KMS-11 (cell line): ENCODE measurements around the gene DHRS4.
A peak's percentile ranks its signal among the peaks of the same experiment; 100 is the strongest.
"Not testable (repeated sequence)": the region's sequence is repeated elsewhere in the genome, so short reads cannot be mapped to it uniquely, and the experiment has no call there.

Experiments
- H2AFZ ChIP-seq: fragments of 200-600 bp; sonication (generic); 2 replicates; pipeline ENCODE4 v1.6.1; 2016; ENCODE audit warnings: antibody characterized with exemption, mixed run types, low read depth
- H3K27ac ChIP-seq: fragments of 200-600 bp; sonication (generic); 2 replicates; pipeline ENCODE4 v1.6.1; 2016; ENCODE audit warnings: mild to moderate bottlenecking, mixed run types
- H3K27me3 ChIP-seq: fragments of 200-600 bp; sonication (generic); 2 replicates; pipeline ENCODE4 v1.6.1; 2017; ENCODE audit warnings: mild to moderate bottlenecking, low read depth, mixed run types, moderate library complexity; ENCODE audit not compliant: insufficient read depth
- H3K36me3 ChIP-seq: fragments of 200-600 bp; sonication (generic); 2 replicates; pipeline ENCODE4 v1.6.1; 2017; ENCODE audit warnings: mild to moderate bottlenecking, mixed run types; ENCODE audit not compliant: insufficient read depth
- H3K4me1 ChIP-seq: fragments of 200-600 bp; sonication (generic); 2 replicates; pipeline ENCODE4 v1.6.1; 2016; ENCODE audit warnings: mild to moderate bottlenecking, low read depth, mixed run types; ENCODE audit not compliant: poor library complexity, severe bottlenecking
- H3K4me2 ChIP-seq: fragments of 200-600 bp; sonication (generic); 2 replicates; pipeline ENCODE4 v1.7.0; 2016; ENCODE audit warnings: mild to moderate bottlenecking, mixed run types
- H3K4me3 ChIP-seq: fragments of 200-600 bp; sonication (generic); IDR thresholded peaks from 2 replicates; pipeline ENCODE4 v1.6.1; 2017; ENCODE audit warnings: low read depth, low read length, mixed read lengths; ENCODE audit not compliant: insufficient read depth
- H3K79me2 ChIP-seq: fragments of 200-600 bp; sonication (generic); 2 replicates; pipeline ENCODE4 v1.6.1; 2016; ENCODE audit warnings: low read depth, mixed run types; ENCODE audit not compliant: insufficient read depth
- H3K9ac ChIP-seq: fragments of 200-600 bp; sonication (generic); 2 replicates; pipeline ENCODE4 v1.6.1; 2016; ENCODE audit warnings: mild to moderate bottlenecking, mixed run types
- H4K20me1 ChIP-seq: fragments of 200-600 bp; sonication (generic); 2 replicates; pipeline ENCODE4 v1.6.1; 2016; ENCODE audit warnings: mild to moderate bottlenecking, mixed run types; ENCODE audit not compliant: insufficient read depth

DHRS4 gene

GRCh38 chr14:23957913-23958569 lies 4.5 kb downstream of the DHRS4 start:
- H3K4me3 ChIP-seq, H4K20me1 ChIP-seq, H3K4me2 ChIP-seq, H3K79me2 ChIP-seq, H3K36me3 ChIP-seq, H3K27ac ChIP-seq, H3K4me1 ChIP-seq, H3K27me3 ChIP-seq, H3K9ac ChIP-seq, H2AFZ ChIP-seq: not testable (repeated sequence)

GRCh38 chr14:23960899-23961298 lies 7.3 kb downstream of the DHRS4 start:
- H3K36me3 ChIP-seq, H3K4me3 ChIP-seq, H3K27me3 ChIP-seq, H3K27ac ChIP-seq, H4K20me1 ChIP-seq, H3K4me1 ChIP-seq, H3K4me2 ChIP-seq, H2AFZ ChIP-seq, H3K9ac ChIP-seq, H3K79me2 ChIP-seq: not testable (repeated sequence)

GRCh38 chr14:23961704-23962103 lies 8.1 kb downstream of the DHRS4 start:
- not testable (repeated sequence) for H4K20me1 ChIP-seq, H3K27ac ChIP-seq, H3K27me3 ChIP-seq, H2AFZ ChIP-seq, H3K4me2 ChIP-seq, H3K4me3 ChIP-seq, H3K36me3 ChIP-seq, H3K9ac ChIP-seq, H3K79me2 ChIP-seq, H3K4me1 ChIP-seq

- not testable (repeated sequence) for H3K36me3 ChIP-seq, H3K4me2 ChIP-seq, H3K9ac ChIP-seq
These were observed 15.5 kb downstream of the DHRS4 start for GRCh38 chr14:23969130-23969480.

GRCh38 chr14:23969481-23970282 lies 16.1 kb downstream of the DHRS4 start:
- H3K36me3 ChIP-seq, H3K4me1 ChIP-seq, H3K27me3 ChIP-seq, H3K79me2 ChIP-seq, H3K27ac ChIP-seq, H3K4me2 ChIP-seq, H3K4me3 ChIP-seq, H4K20me1 ChIP-seq: not testable (repeated sequence)
- peak overlapping the region; percentile 22; the same call in 1 of the 2 replicates for H3K9ac ChIP-seq
- peak overlapping the region; percentile 44; the same call in 1 of the 2 replicates for H2AFZ ChIP-seq

More at GRCh38 chr14:23969130-23969480, 15.5 kb downstream of the DHRS4 start:
- H2AFZ ChIP-seq, H3K27ac ChIP-seq, H4K20me1 ChIP-seq, H3K79me2 ChIP-seq, H3K27me3 ChIP-seq, H3K4me3 ChIP-seq, H3K4me1 ChIP-seq: not testable (repeated sequence)

- not testable (repeated sequence) for H3K27me3 ChIP-seq, H3K27ac ChIP-seq, H3K4me1 ChIP-seq, H3K79me2 ChIP-seq, H2AFZ ChIP-seq, H3K4me3 ChIP-seq, H3K4me2 ChIP-seq, H3K9ac ChIP-seq, H4K20me1 ChIP-seq, H3K36me3 ChIP-seq
These were observed 16.7 kb downstream of the DHRS4 start for GRCh38 chr14:23970283-23970659.

- H4K20me1 ChIP-seq, H3K79me2 ChIP-seq, H3K4me3 ChIP-seq, H3K4me2 ChIP-seq, H2AFZ ChIP-seq, H3K9ac ChIP-seq, H3K4me1 ChIP-seq, H3K36me3 ChIP-seq, H3K27ac ChIP-seq, H3K27me3 ChIP-seq: not testable (repeated sequence)
These were observed 19.6 kb downstream of the DHRS4 start for GRCh38 chr14:23973178-23973577.

GRCh38 chr14:23974041-23974440 lies 20.5 kb downstream of the DHRS4 start:
- not testable (repeated sequence) for H4K20me1 ChIP-seq, H3K4me2 ChIP-seq

GRCh38 chr14:23977208-23977607 lies 23.6 kb downstream of the DHRS4 start:
- H3K79me2 ChIP-seq, H4K20me1 ChIP-seq, H3K4me3 ChIP-seq, H3K4me2 ChIP-seq, H2AFZ ChIP-seq, H3K4me1 ChIP-seq, H3K9ac ChIP-seq, H3K27ac ChIP-seq, H3K27me3 ChIP-seq, H3K36me3 ChIP-seq: not testable (repeated sequence)

More at GRCh38 chr14:23974041-23974440, 20.5 kb downstream of the DHRS4 start:
- H2AFZ ChIP-seq, H3K4me3 ChIP-seq, H3K27ac ChIP-seq, H3K9ac ChIP-seq, H3K27me3 ChIP-seq, H3K79me2 ChIP-seq, H3K36me3 ChIP-seq, H3K4me1 ChIP-seq: not testable (repeated sequence)

GRCh38 chr14:23981951-23982813 lies 28.6 kb downstream of the DHRS4 start:
- H3K27ac ChIP-seq, H2AFZ ChIP-seq, H3K79me2 ChIP-seq, H4K20me1 ChIP-seq, H3K9ac ChIP-seq, H3K36me3 ChIP-seq, H3K4me1 ChIP-seq, H3K27me3 ChIP-seq, H3K4me3 ChIP-seq, H3K4me2 ChIP-seq: not testable (repeated sequence)
